Keratinocyte (primary cell): Measurements from ENCODE around the gene ARMC9. TPM values are rescaled to one million over a fixed set of nuclear protein-coding genes. Genes with fewer than 3 reads are reported as not detected.

ENCODE experiments used
- DNase-seq: peaks from one replicate; pipeline ENCODE4 v3.0.0-alpha.2; 2011; ENCODE audit warnings: low read depth, missing footprints, low spot score
- FAIRE-seq: peaks from 2 replicates; lab custom pipeline; 2011; peaks lifted over from hg19 to GRCh38; lab: Jason Lieb, UNC
- H2AFZ ChIP-seq: 2 replicates; pipeline ENCODE4 v1.6.0; 2012; ENCODE audit warnings: low read length, control low read depth, inconsistent platforms; ENCODE audit not compliant: control insufficient read depth
- H3K27ac ChIP-seq: 2 replicates; pipeline ENCODE4 v1.5.1; 2011; ENCODE audit warnings: low read length; ENCODE audit not compliant: control insufficient read depth, insufficient read depth
- H3K27me3 ChIP-seq: 3 replicates; pipeline ENCODE4 v1.6.0; 2011; ENCODE audit warnings: low read length; ENCODE audit not compliant: control insufficient read depth, insufficient read depth; ENCODE audit errors: extremely low read depth
- H3K36me3 ChIP-seq, 2 experiments: 2 replicates in 1 of 2; 3 replicates in 1 of 2; pipeline ENCODE4 v1.5.1; 2011; ENCODE audit warnings: low read length in 2 of 2, mild to moderate bottlenecking in 1 of 2; ENCODE audit not compliant: control insufficient read depth in 2 of 2, insufficient read depth in 2 of 2; ENCODE audit errors: extremely low read depth in 1 of 2
- H3K4me1 ChIP-seq: 3 replicates; pipeline ENCODE4 v1.5.1; 2011; ENCODE audit warnings: low read length; ENCODE audit not compliant: control insufficient read depth, insufficient read depth; ENCODE audit errors: extremely low read depth
- H3K4me2 ChIP-seq: 3 replicates; pipeline ENCODE4 v1.6.0; 2011; ENCODE audit warnings: low read depth, low read length; ENCODE audit not compliant: control insufficient read depth, insufficient read depth; ENCODE audit errors: extremely low read depth
- H3K4me3 ChIP-seq, 3 experiments: fragments of 200-600 bp in 1 of 3; sonication (generic) in 1 of 3; 2 replicates in 2 of 3; 3 replicates in 1 of 3; pipeline ENCODE4 v1.5.1; 2011 to 2016; ENCODE audit warnings: low read length in 3 of 3, mild to moderate bottlenecking in 3 of 3, control low read depth in 2 of 3, inconsistent platforms in 1 of 3, low read depth in 1 of 3, mixed read lengths in 1 of 3, mixed run types in 1 of 3, moderate library complexity in 1 of 3; ENCODE audit not compliant: control insufficient read depth in 2 of 3, insufficient read depth in 2 of 3; ENCODE audit errors: extremely low read depth in 1 of 3
- H3K79me2 ChIP-seq: 2 replicates; pipeline ENCODE4 v1.6.0; 2012; ENCODE audit warnings: low read length; ENCODE audit not compliant: control insufficient read depth, insufficient read depth
- H3K9ac ChIP-seq: 3 replicates; pipeline ENCODE4 v1.6.0; 2011; ENCODE audit warnings: low read length; ENCODE audit not compliant: control insufficient read depth, insufficient read depth; ENCODE audit errors: extremely low read depth
- H3K9me1 ChIP-seq: 3 replicates; pipeline ENCODE4 v1.6.0; 2011; ENCODE audit warnings: low read length; ENCODE audit not compliant: control insufficient read depth, insufficient read depth; ENCODE audit errors: extremely low read depth
- H3K9me3 ChIP-seq: 2 replicates; pipeline ENCODE4 v1.5.1; 2012; ENCODE audit warnings: low read depth, low read length; ENCODE audit not compliant: control insufficient read depth
- H4K20me1 ChIP-seq: 3 replicates; pipeline ENCODE4 v1.6.0; 2011; ENCODE audit warnings: low read length; ENCODE audit not compliant: control insufficient read depth, insufficient read depth; ENCODE audit errors: extremely low read depth
- CTCF ChIP-seq, 3 experiments: IDR thresholded peaks in 1 of 3; conservative IDR thresholded peaks in 1 of 3; optimal IDR thresholded peaks in 1 of 3; 2 replicates in 2 of 3; 3 replicates in 1 of 3; pipeline versions ENCODE3 to v1.5.1; 2011; ENCODE audit warnings: low read length in 3 of 3, mild to moderate bottlenecking in 3 of 3, moderate library complexity in 2 of 3, control low read depth in 1 of 3, inconsistent platforms in 1 of 3; ENCODE audit not compliant: insufficient read depth in 2 of 3; ENCODE audit errors: extremely low read depth in 1 of 3
- EZH2 ChIP-seq: IDR thresholded peaks from one replicate; pipeline ENCODE4 v1.6.1; 2012; ENCODE audit warnings: inconsistent platforms, mild to moderate bottlenecking, low read length, moderate library complexity
- dilution Hi-C: fragments of 300-500 bp; cut with MboI; formaldehyde crosslinking; loops from one replicate; pipeline ENCODE4 v1.7.0; 2020; ENCODE audit warnings: low sequenced_read_pairs; ENCODE audit not compliant: extremely low pct_ligation_motif_present
- polyA plus RNA-seq, 5 experiments: library from polyadenylated mRNA; depleted of rRNA in 3 of 5; stranded (reverse) in 3 of 5; stranded (forward) in 1 of 5; unstranded in 1 of 5; fragments of >200 nt; gene quantifications; 1 replicate in 1 of 5; 2 replicates in 3 of 5; 3 replicates in 1 of 5; pipeline versions ENCODE4 v1.2.1 to v1.2.3, GENCODE V29; 2011 to 2012; ENCODE audit warnings: missing spikeins in 2 of 5, low read depth in 1 of 5, low replicate concordance in 1 of 5

The ARMC9 gene
- polyA plus RNA-seq, 1 donor (not counting 4 experiments of a cell fraction or from before 2014, with no cell fraction given), result 16.2 TPM

GRCh38 chr2:231337807-231338759 lies 139.7 kb downstream of the ARMC9 start:
- Histone ChIP-seq H3K79me2 (no peaks in the 10 kb centered on the region), H4K20me1 (no peaks in the 10 kb centered on the region), H3K9me3 (no peaks in the 10 kb centered on the region), H3K9me1 (no peaks in the 10 kb centered on the region), H3K4me2 (no peak overlapping the region), H3K4me3 (no peak overlapping the region), H3K36me3 (peaks cover 0 to 2% of the 10 kb centered on the region in 2 experiments), H3K27me3 (no peaks in the 10 kb centered on the region), H3K9ac (no peak overlapping the region), H3K4me1 (peaks cover 3% of the 10 kb centered on the region), H2AFZ (no peak overlapping the region), H3K27ac (no peak overlapping the region)
- no peak for DNase-seq
- dilution Hi-C loops, result no loop called here
- no peak for TF ChIP-seq CTCF (optimal IDR thresholded peaks at IDR 0.05 in 1 of 3, IDR thresholded peaks at IDR 0.05 in 1 of 3, conservative IDR thresholded peaks at IDR 0.05 in 1 of 3; ENCODE audit: extremely low read depth in 1 of 3, insufficient read depth in 2 of 3, low read length in 3 of 3)
- no peak for FAIRE-seq

- Histone ChIP-seq H3K9me1 (no peaks in the 10 kb centered on the region), H3K27me3 (no peaks in the 10 kb centered on the region), H3K27ac (no peak overlapping the region), H2AFZ (no peak overlapping the region), H3K4me1 (no peaks in the 10 kb centered on the region), H3K4me2 (no peak overlapping the region), H4K20me1 (no peaks in the 10 kb centered on the region), H3K36me3 (no peaks in the 10 kb centered on the region), H3K4me3 (no peak overlapping the region), H3K9ac (no peak overlapping the region), H3K9me3 (no peaks in the 10 kb centered on the region), H3K79me2 (no peaks in the 10 kb centered on the region)
- no peak for TF ChIP-seq CTCF (optimal IDR thresholded peaks at IDR 0.05 in 1 of 3, IDR thresholded peaks at IDR 0.05 in 1 of 3, conservative IDR thresholded peaks at IDR 0.05 in 1 of 3; ENCODE audit: extremely low read depth in 1 of 3, insufficient read depth in 2 of 3, low read length in 3 of 3)
- TF ChIP-seq EZH2, result no peak
- no peak for FAIRE-seq
- dilution Hi-C loops, result no loop called here
- no peak for DNase-seq
These were observed 140.9 kb downstream of the ARMC9 start for GRCh38 chr2:231339316-231339715.
